Measurements from ENCODE around the gene GALNT6.

GALNT6 gene

DNA sequence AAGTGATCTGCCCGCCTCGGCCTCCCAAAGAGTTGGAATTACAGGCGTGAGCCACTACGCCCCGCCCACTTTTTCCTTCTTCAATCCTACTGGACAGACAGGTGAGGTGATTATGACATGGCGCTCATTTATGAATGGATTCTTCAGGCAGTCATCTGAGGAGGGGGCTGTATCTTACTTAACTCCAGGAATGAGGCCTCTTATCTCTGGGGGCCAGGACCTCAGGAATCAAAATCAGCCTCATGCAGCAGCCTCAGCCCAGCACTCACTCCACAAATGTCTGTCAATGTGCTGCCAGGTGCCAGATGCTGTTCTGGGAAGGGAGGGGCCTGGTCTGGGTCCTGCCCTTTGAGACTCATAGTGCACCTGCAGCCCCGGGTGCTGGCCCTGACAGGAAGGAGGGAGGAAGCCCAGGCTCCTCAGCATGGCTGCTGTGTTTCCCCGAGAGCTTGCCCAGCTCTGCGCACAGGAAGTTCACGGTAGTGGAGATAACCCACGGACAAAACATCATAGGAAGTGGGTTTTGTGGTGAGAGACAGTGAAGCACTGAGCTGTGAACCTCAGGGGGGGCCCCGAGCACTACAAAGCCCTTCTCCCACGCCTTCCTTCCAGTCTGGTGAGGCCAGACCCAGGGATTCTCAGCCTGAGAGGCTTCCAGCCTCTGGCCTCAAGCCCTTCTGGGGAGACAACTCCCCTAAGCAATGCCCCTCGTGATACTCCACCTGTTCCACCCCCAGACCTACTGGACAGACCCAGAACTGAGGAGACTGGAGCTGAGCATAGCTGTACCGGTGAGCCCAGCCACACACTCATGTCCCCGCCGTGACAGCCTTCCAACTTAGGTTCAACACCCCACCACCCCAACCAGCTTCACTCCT is 22.3 kb downstream of the GALNT6 start:
- DNase-seq (ENCODE audit: low read depth), result no peak
- TF ChIP-seq, protein P1, sequence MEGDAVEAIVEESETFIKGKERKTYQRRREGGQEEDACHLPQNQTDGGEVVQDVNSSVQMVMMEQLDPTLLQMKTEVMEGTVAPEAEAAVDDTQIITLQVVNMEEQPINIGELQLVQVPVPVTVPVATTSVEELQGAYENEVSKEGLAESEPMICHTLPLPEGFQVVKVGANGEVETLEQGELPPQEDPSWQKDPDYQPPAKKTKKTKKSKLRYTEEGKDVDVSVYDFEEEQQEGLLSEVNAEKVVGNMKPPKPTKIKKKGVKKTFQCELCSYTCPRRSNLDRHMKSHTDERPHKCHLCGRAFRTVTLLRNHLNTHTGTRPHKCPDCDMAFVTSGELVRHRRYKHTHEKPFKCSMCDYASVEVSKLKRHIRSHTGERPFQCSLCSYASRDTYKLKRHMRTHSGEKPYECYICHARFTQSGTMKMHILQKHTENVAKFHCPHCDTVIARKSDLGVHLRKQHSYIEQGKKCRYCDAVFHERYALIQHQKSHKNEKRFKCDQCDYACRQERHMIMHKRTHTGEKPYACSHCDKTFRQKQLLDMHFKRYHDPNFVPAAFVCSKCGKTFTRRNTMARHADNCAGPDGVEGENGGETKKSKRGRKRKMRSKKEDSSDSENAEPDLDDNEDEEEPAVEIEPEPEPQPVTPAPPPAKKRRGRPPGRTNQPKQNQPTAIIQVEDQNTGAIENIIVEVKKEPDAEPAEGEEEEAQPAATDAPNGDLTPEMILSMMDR (conservative IDR thresholded peaks at IDR 0.05; ENCODE audit: low read depth, low read length), result no peak
- no peak overlapping the region for H3K4me3 ChIP-seq (ENCODE audit: low read length)

DNA sequence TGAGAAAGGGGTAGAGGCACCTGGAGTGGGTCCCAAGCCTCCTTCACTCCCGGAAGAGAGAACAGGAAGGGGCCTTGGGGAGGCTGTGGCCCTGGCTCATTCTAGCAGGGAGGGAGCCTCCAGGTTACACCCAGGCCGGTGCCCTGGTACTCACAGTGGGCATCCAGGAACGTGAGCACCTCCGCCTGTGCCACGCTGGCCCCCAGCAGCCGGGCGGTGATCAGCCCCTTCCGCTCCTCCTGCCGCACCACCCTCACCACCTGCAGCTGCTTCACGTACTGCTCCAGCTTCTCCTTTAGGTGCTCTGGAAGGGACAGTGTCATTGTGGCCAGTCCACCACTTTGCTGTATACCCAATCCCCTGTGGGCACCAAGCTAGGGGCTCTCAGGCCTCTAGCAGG is 25.9 kb downstream of the GALNT6 start:
- TF ChIP-seq, protein P1 (conservative IDR thresholded peaks at IDR 0.05; ENCODE audit: low read depth, low read length), result no peak
- no peak for DNase-seq (ENCODE audit: low read depth)
- H3K4me3 ChIP-seq (ENCODE audit: low read length), result no peak overlapping the region

DNA sequence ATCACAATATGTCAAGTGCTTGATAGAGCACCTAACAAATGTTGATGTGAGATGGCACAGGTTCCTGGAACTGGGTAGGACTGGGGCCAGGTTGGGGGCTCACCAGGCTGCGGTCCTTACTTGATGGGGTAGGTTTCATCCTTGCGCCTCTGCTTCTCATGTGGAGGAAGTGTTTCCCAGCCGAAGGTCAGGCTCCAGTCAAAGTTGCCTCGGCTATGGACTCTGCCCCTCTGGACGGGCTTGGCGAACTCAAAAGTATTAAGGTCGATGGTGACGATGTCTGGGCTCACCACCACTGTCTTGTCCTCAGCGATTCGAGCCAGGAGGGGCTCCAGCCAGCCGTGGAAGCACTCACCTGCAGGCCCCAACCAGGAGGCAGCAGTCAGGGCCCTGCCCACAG is 27.2 kb downstream of the GALNT6 start:
- DNase-seq (ENCODE audit: low read depth), result no peak
- TF ChIP-seq, protein P1 (conservative IDR thresholded peaks at IDR 0.05; ENCODE audit: low read depth, low read length), result no peak
- H3K4me3 ChIP-seq (ENCODE audit: low read length), result no peak overlapping the region

DNA sequence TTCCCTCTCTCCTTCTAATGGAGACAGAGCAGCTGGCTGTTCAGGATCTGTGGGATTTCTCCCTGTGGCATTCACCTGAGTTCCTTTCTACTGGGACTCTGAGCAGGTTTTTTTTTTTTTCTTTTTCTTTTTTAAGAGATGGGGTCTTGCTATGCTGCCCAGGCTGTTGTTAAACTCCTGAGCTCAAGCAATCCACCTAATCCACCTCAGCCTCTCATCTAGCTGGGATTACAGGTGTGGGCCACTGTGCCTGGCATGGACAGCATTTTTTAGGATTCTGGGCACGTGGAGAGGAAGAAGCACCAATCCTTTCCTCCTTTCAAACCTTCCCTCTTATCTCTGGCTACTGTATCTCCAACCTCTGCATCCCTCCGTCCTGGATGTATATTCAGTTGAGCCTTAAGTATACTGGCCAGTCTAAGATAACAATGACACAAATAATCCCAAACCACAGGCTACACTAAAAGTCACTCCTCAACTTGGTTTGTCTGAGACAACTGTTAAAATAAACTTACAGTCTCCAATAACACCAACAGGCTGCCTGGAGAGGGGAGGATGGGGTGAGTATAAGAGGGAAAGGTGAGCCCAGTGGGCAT is 28.4 kb downstream of the GALNT6 start:
- no peak for DNase-seq (ENCODE audit: low read depth)
- H3K4me3 ChIP-seq (ENCODE audit: low read length), result no peak overlapping the region
- TF ChIP-seq, protein P1 (conservative IDR thresholded peaks at IDR 0.05; ENCODE audit: low read depth, low read length), result no peak

DNA sequence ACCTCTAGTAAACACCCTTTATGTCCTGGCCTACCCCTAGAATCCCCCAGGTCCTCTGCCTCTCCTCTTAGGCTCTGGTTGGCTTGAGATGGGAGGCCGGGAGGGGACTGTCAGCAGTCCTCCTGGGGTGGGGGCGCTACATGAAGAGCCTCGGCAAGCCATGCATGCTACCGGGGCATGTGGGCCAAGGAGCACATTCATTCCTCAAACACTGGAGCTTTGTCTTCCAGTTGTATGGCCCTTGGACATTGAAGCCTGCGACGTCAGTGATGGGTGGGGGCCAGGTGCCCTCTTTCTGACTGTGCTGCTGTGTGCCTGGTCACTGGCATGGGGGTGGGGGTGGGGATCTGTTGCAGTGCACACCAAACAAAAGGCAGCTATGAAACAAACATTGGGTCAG is 28.9 kb downstream of the GALNT6 start:
- TF ChIP-seq, protein P1 (conservative IDR thresholded peaks at IDR 0.05; ENCODE audit: low read depth, low read length), result no peak
- no peak overlapping the region for H3K4me3 ChIP-seq (ENCODE audit: low read length)
- DNase-seq (ENCODE audit: low read depth), result no peak

DNA sequence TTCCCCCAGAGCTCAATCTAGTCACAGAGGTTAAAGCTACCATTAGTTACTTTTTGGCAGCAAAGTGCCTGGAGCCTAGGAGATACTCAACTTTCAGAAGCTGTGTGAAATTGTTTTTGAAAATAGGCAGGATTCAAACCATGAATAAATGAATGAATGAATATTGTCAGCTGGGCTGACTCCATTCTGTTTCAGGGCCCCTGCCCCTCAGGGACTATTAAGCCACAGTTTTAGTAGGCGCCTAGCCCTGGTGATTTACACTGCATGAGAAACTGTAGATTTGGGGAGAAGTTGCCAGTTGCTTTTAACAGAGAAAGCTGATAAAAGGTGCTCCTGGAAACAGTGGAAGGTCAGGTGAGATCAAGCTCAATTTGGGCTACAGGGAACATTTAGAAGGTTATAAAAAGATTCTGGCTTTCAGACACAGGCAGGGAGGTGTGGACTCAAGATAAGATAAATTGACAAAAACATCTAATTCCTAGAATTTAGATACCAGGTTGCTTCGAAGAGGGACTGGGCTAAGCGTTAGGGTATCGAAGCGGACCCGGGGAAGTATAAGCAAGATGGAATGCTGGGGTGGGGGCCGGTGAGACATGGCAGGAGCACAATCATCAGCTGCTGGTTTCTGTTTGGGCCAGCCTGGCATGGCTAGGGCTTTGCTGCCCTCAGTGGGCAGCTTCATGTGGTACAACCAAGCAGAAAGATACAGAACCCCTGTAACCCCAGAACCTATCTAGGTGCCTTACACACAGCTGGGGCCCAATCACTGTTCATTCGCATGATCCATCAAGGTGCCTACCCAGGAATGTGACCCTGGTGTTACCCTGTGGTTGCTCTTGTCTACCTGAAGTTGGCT is 29.8 kb downstream of the GALNT6 start:
- TF ChIP-seq, protein P1 (conservative IDR thresholded peaks at IDR 0.05; ENCODE audit: low read depth, low read length), result peak; percentile 13
- no peak for DNase-seq (ENCODE audit: low read depth)
- H3K4me3 ChIP-seq (ENCODE audit: low read length), result no peak overlapping the region
